ENCODE results near the gene SSBP3. TPM values are rescaled to one million over a fixed set of nuclear protein-coding genes. Genes with fewer than 3 reads are reported as not detected.
"Not testable (repeated sequence)": the region's sequence is repeated elsewhere in the genome, so short reads cannot be mapped to it uniquely, and the experiment has no call there.

Gene SSBP3
- total and polyA plus RNA-seq, 9 of the 15 experiments (the other 6 are each of a cell fraction or from before 2014, with no cell fraction given) = 8.7 to 108 (median 33.8) TPM

- TF ChIP-seq CREB3 (tag; conservative IDR thresholded peaks at IDR 0.05; ENCODE audit: low read depth) (no peak), XRCC3 (IDR thresholded peaks at IDR 0.05) (no peak), MTF1 (CRISPR knock-in tag; IDR thresholded peaks at IDR 0.05; ENCODE audit: borderline replicate concordance) (no peak), ZNF224 (CRISPR knock-in tag; IDR thresholded peaks at IDR 0.05) (no peak), ETS2 (tag; IDR thresholded peaks at IDR 0.05; ENCODE audit: borderline replicate concordance, poor library complexity, severe bottlenecking) (no peak), MCM5 (IDR thresholded peaks at IDR 0.05; ENCODE audit: low read depth) (no peak), ZNF76 (CRISPR knock-in tag; IDR thresholded peaks at IDR 0.05; ENCODE audit: borderline replicate concordance) (no peak)
These were observed 15.5 kb downstream of the SSBP3 start (continued) for GRCh38 chr1:54390655-54391054.

- H3K9ac ChIP-seq (ENCODE audit: insufficient read depth in 1 of 2, low read depth in 2 of 2, low read length in 2 of 2); H3K27me3 ChIP-seq (ENCODE audit: control insufficient read depth in 2 of 2, insufficient read depth in 2 of 2, low read length in 2 of 2); intact Hi-C loops (cut with micrococcal nuclease); H3K4me2 ChIP-seq (ENCODE audit: insufficient read depth, low read length); CTCF ChIA-PET (ENCODE audit: low intra/inter-chr PET ratio); H2AFZ ChIP-seq (ENCODE audit: low read depth, low read length); H3K9me3 ChIP-seq (replicated peaks; ENCODE audit: control insufficient read depth, insufficient read depth, low read depth, low read length); BruUV-seq (replicated peaks); H3K27ac ChIP-seq (ENCODE audit: extremely low read depth, low read depth, low read length); in situ Hi-C loops (cut with MboI); FAIRE-seq; H3K9me1 ChIP-seq (ENCODE audit: control insufficient read depth, insufficient read depth, low read length); ATAC-seq; DNase-seq (ENCODE audit: extremely low read depth in 1 of 4, low spot score in 3 of 4); H3K4me3 ChIP-seq: not testable (repeated sequence)
- peaks cover 4 to 16% of the 10 kb centered on the region in 2 experiments; a peak in 4 of 5 replicates for H3K4me1 ChIP-seq (replicated peaks in 1 of 2; ENCODE audit: control insufficient read depth in 2 of 2, insufficient read depth in 2 of 2, low read length in 2 of 2)
- peaks cover 83% of the 10 kb centered on the region for H3K79me2 ChIP-seq (ENCODE audit: control insufficient read depth, insufficient read depth, low read length)
- peaks cover 31% of the 10 kb centered on the region for H4K20me1 ChIP-seq (replicated peaks; ENCODE audit: control insufficient read depth, insufficient read depth, low read length)
- WGBS (ENCODE audit: insufficient coverage, low coverage, missing lambda C conversion rate) = 87% methylated on average over 2 of the region's 2 CpGs
- peaks cover 91% of the 10 kb centered on the region for H3K36me3 ChIP-seq (ENCODE audit: control insufficient read depth, insufficient read depth, low read length)
- TF ChIP-seq ZNF121 (CRISPR knock-in tag; conservative IDR thresholded peaks at IDR 0.05) = peak; percentile 95
- POLR2A ChIA-PET = interaction anchor here (1.4 to 6.5 kb wide), 3 partner anchors 9 to 14 kb away, joined by 6 to 43 read pairs (median 14); no protein-coding TSS in a partner anchor
These were observed 16.6 kb downstream of the SSBP3 start for GRCh38 chr1:54389608-54390007.
